GM12891 (cell line): ENCODE measurements around the gene ZIC3.

ENCODE experiments used
- DNase-seq: peaks from one replicate; pipeline ENCODE4 v3.0.0; 2011; ENCODE audit warnings: low spot score; ENCODE audit not compliant: insufficient read length
- FAIRE-seq: peaks from 2 replicates; lab custom pipeline; 2011; peaks lifted over from hg19 to GRCh38; lab: Jason Lieb, UNC
- PAX5 ChIP-seq: IDR thresholded peaks from 2 replicates; pipeline ENCODE4 v1.6.1; 2011; ENCODE audit warnings: low read length, moderate library complexity, mild to moderate bottlenecking; ENCODE audit not compliant: insufficient read depth, severe bottlenecking
- POLR2A ChIP-seq: IDR thresholded peaks from 2 replicates; pipeline ENCODE4 v1.6.1; 2011; ENCODE audit warnings: low read depth, low read length, control low read depth
- POLR2AphosphoS5 ChIP-seq: IDR thresholded peaks from 2 replicates; pipeline ENCODE4 v1.6.1; 2011; ENCODE audit warnings: low read depth, low read length, control low read depth
- POU2F2 ChIP-seq: IDR thresholded peaks from 2 replicates; pipeline ENCODE4 v1.6.1; 2011; ENCODE audit warnings: low read depth, mild to moderate bottlenecking, control low read depth, low read length, moderate library complexity
- SPI1 ChIP-seq: IDR thresholded peaks from 2 replicates; pipeline ENCODE4 v1.6.1; 2011; ENCODE audit warnings: low read depth, low read length, control low read depth
- TAF1 ChIP-seq: IDR thresholded peaks from 2 replicates; pipeline ENCODE4 v1.6.1; 2011; ENCODE audit warnings: low read depth, low read length, control low read depth

ZIC3 gene

GRCh38 chrX:137574784-137575293 is 8.9 kb downstream of the ZIC3 start:
- TF ChIP-seq TAF1 (no peak), POU2F2 (no peak), PAX5 (no peak), POLR2AphosphoS5 (no peak), SPI1 (no peak), POLR2A (no peak)
- no peak for DNase-seq
- no peak for FAIRE-seq

GRCh38 chrX:137575596-137576255 is 9.8 kb downstream of the ZIC3 start:
- DNase-seq (no peak), FAIRE-seq (no peak)
- no peak for TF ChIP-seq POU2F2
- no peak for TF ChIP-seq PAX5
- TF ChIP-seq POLR2A = no peak
- TF ChIP-seq POLR2AphosphoS5 = no peak
- no peak for TF ChIP-seq TAF1
- no peak for TF ChIP-seq SPI1

- no peak for FAIRE-seq
- no peak for TF ChIP-seq POLR2A
- TF ChIP-seq SPI1 = no peak
- TF ChIP-seq POU2F2 = no peak
These were observed 21.2 kb downstream of the ZIC3 start for GRCh38 chrX:137587151-137587550.

GRCh38 chrX:137600769-137601168 is 34.8 kb downstream of the ZIC3 start:
- DNase-seq = no peak
- TF ChIP-seq POLR2A (no peak), SPI1 (no peak)
- FAIRE-seq = no peak

More at GRCh38 chrX:137587151-137587550, 21.2 kb downstream of the ZIC3 start:
- no peak for DNase-seq
